IMR-90 (cell line): ENCODE data around the gene RAPSN. TPM values are rescaled to one million over a fixed set of nuclear protein-coding genes. Genes with fewer than 3 reads are reported as not detected.
A peak's percentile ranks its signal among the peaks of the same experiment; 100 is the strongest.

Experiments used
- ATAC-seq: fragments of 200-7000 bp; cut with Tn5 transposase; 2 replicates; pipeline ENCODE4 v1.9.1; 2020; ENCODE audit warnings: low read depth, mild to moderate bottlenecking, moderate library complexity
- BruUV-seq: library from RNA; stranded (reverse); fragments of 400-500 nt; replicated peaks from 2 replicates; lab custom pipeline; 2021; lab: Mats Ljungman, UMichigan
- CTCF ChIA-PET: fragments of 300-600 bp; formaldehyde crosslinking; extraction: SDS; loops from one replicate; lab custom pipeline; 2021; ENCODE audit warnings: antibody characterized with exemption; lab: Yijun Ruan, JAX
- POLR2A ChIA-PET: fragments of 300-600 bp; sonication (Branson Sonifier 250); formaldehyde crosslinking; loops from one replicate; lab custom pipeline; 2022; ENCODE audit warnings: antibody characterized with exemption; ENCODE audit not compliant: unreplicated experiment; lab: Charles Lee
- DNase-seq: peaks from one replicate; pipeline ENCODE4 v3.0.0; 2013
- H2AFZ ChIP-seq: replicated peaks from 2 replicates; pipeline ENCODE3; 2013; ENCODE audit warnings: low read length, mild to moderate bottlenecking; ENCODE audit not compliant: poor library complexity
- H2AK5ac ChIP-seq: 2 replicates; pipeline ENCODE4 v1.6.1; 2013; ENCODE audit warnings: low read depth, low read length, inconsistent platforms
- H2AK9ac ChIP-seq: replicated peaks from 2 replicates; pipeline ENCODE3; 2013; ENCODE audit warnings: mild to moderate bottlenecking, low read depth, low read length, moderate library complexity; ENCODE audit not compliant: poor library complexity
- H2BK120ac ChIP-seq: 2 replicates; pipeline ENCODE4 v1.6.1; 2013; ENCODE audit warnings: low read depth, low read length, inconsistent platforms
- H2BK15ac ChIP-seq: 3 replicates; pipeline ENCODE4 v1.6.1; 2013; ENCODE audit warnings: low read depth, low read length, inconsistent platforms
- H2BK20ac ChIP-seq: 2 replicates; pipeline ENCODE4 v1.6.1; 2013; ENCODE audit warnings: low read depth, mild to moderate bottlenecking, inconsistent platforms, low read length, moderate library complexity
- H2BK5ac ChIP-seq: 2 replicates; pipeline ENCODE4 v1.6.1; 2013; ENCODE audit warnings: mild to moderate bottlenecking, low read depth, low read length, inconsistent platforms; ENCODE audit not compliant: poor library complexity, severe bottlenecking
- H3K14ac ChIP-seq: replicated peaks from 2 replicates; pipeline ENCODE4 v1.6.1; 2013; ENCODE audit warnings: low read depth, low read length, inconsistent platforms
- H3K18ac ChIP-seq: 2 replicates; pipeline ENCODE4 v1.6.1; 2013; ENCODE audit warnings: low read depth, low read length, control low read depth
- H3K23ac ChIP-seq: 2 replicates; pipeline ENCODE4 v1.6.1; 2013; ENCODE audit warnings: low read depth, low read length, inconsistent platforms
- H3K27ac ChIP-seq: 2 replicates; pipeline ENCODE4 v1.5.1; 2013; ENCODE audit warnings: mild to moderate bottlenecking, control low read depth, low read length; ENCODE audit not compliant: insufficient read depth
- H3K27me3 ChIP-seq: 2 replicates; pipeline ENCODE4 v1.6.1; 2013; ENCODE audit warnings: low read length; ENCODE audit not compliant: control insufficient read depth, insufficient read depth
- H3K36me3 ChIP-seq: 2 replicates; pipeline ENCODE4 v1.6.1; 2013; ENCODE audit warnings: low read length, mixed read lengths; ENCODE audit not compliant: control insufficient read depth, insufficient read depth
- H3K4ac ChIP-seq: 2 replicates; pipeline ENCODE4 v1.6.1; 2013; ENCODE audit warnings: low read depth, low read length, inconsistent platforms
- H3K4me1 ChIP-seq: 2 replicates; pipeline ENCODE4 v1.6.1; 2013; ENCODE audit warnings: low read length, mixed read lengths; ENCODE audit not compliant: control insufficient read depth, insufficient read depth
- H3K4me2 ChIP-seq: 2 replicates; pipeline ENCODE4 v1.6.1; 2013; ENCODE audit warnings: low read depth, mild to moderate bottlenecking, control low read depth, low read length, moderate library complexity
- H3K4me3 ChIP-seq: 2 replicates; pipeline ENCODE4 v1.5.1; 2013; ENCODE audit warnings: low read depth, mild to moderate bottlenecking, control low read depth, low read length, moderate library complexity; ENCODE audit not compliant: insufficient read depth
- H3K56ac ChIP-seq: 2 replicates; pipeline ENCODE4 v1.6.1; 2013; ENCODE audit warnings: low read length, inconsistent platforms; ENCODE audit not compliant: insufficient read depth; ENCODE audit errors: extremely low read depth
- H3K79me1 ChIP-seq, 2 experiments: 2 replicates each; pipeline ENCODE4 v1.6.1; 2013; ENCODE audit warnings: low read length in 2 of 2, inconsistent platforms in 1 of 2, low read depth in 1 of 2
- H3K9ac ChIP-seq: 2 replicates; pipeline ENCODE4 v1.6.1; 2013; ENCODE audit warnings: low read depth, low read length, control low read depth
- H3K9me1 ChIP-seq: 2 replicates; pipeline ENCODE4 v1.6.1; 2013; ENCODE audit warnings: low read length, inconsistent platforms; ENCODE audit not compliant: insufficient read depth
- H3K9me3 ChIP-seq: 2 replicates; pipeline ENCODE4 v1.6.1; 2013; ENCODE audit warnings: low read length; ENCODE audit not compliant: control insufficient read depth, insufficient read depth
- H4K20me1 ChIP-seq: 2 replicates; pipeline ENCODE4 v1.6.1; 2013; ENCODE audit warnings: low read length, inconsistent platforms; ENCODE audit not compliant: insufficient read depth
- H4K5ac ChIP-seq: 2 replicates; pipeline ENCODE4 v1.6.1; 2013; ENCODE audit warnings: mild to moderate bottlenecking, low read depth, low read length, control low read depth
- H4K8ac ChIP-seq, 2 experiments: 2 replicates each; pipeline ENCODE4 v1.6.1; 2013; ENCODE audit warnings: low read depth in 2 of 2, low read length in 2 of 2, control low read depth in 1 of 2, inconsistent platforms in 1 of 2
- H4K91ac ChIP-seq: 2 replicates; pipeline ENCODE4 v1.6.1; 2013; ENCODE audit warnings: low read depth, low read length, inconsistent platforms; ENCODE audit not compliant: insufficient read depth
- BHLHE40 ChIP-seq: fragments of 150-350 bp; IDR thresholded peaks from 2 replicates; pipeline ENCODE4 v1.6.1; 2016; ENCODE audit warnings: mild to moderate bottlenecking, low read depth, low read length
- CHD1 ChIP-seq: IDR thresholded peaks from 2 replicates; pipeline ENCODE4 v1.6.1; 2012; ENCODE audit warnings: low read depth, low read length, improper control_type of control experiment
- WGBS, 2 experiments: methylation state at CpG; one replicate each; pipeline versions ENCODE4 v1.1.5 to v1.1.7; 2013; ENCODE audit warnings: missing lambda C conversion rate in 2 of 2; ENCODE audit not compliant: insufficient read length in 1 of 2; ENCODE audit errors: extremely low coverage in 2 of 2; 5-methylcytosine and 5-hydroxymethylcytosine counted together
- dilution Hi-C: fragments of 300-500 bp; cut with HindIII; formaldehyde crosslinking; loops from one replicate; pipeline ENCODE4 v1.14.3; 2018; ENCODE audit warnings: low sequenced_read_pairs; ENCODE audit not compliant: unreplicated experiment
- in situ Hi-C: fragments of 300-500 bp; cut with MboI; formaldehyde crosslinking; loops from 3 replicates; pipeline ENCODE4 v1.14.3; 2019; ENCODE audit warnings: low sequenced_read_pairs, inconsistent platforms, mixed read lengths
- intact Hi-C: fragments of 100-400 bp; cut with micrococcal nuclease; formaldehyde crosslinking; loops from 2 replicates; pipeline ENCODE4 v1.10.0; 2022
- polyA plus RNA-seq, 3 experiments: library from polyadenylated mRNA; depleted of rRNA; stranded (reverse); fragments of >200 nt; gene quantifications; 2 replicates each; pipeline ENCODE4 v1.2.3, GENCODE V29; 2012; ENCODE audit warnings: low replicate concordance in 1 of 3
- total RNA-seq: library from RNA; depleted of rRNA; stranded (reverse); fragments of >200 nt; gene quantifications from 2 replicates; pipeline ENCODE4 v1.2.3, GENCODE V29; 2012
- TF ChIP-seq, protein P1 (sequence below): fragments of 150-350 bp; IDR thresholded peaks from 2 replicates; pipeline ENCODE4 v1.6.1; 2017; ENCODE audit warnings: mild to moderate bottlenecking, antibody characterized with exemption, low read length, low read depth

RAPSN gene
- total and polyA plus RNA-seq, 2 of the 4 experiments (the other 2 are of a cell fraction), result 0.03 TPM; not detected in 1

DNA sequence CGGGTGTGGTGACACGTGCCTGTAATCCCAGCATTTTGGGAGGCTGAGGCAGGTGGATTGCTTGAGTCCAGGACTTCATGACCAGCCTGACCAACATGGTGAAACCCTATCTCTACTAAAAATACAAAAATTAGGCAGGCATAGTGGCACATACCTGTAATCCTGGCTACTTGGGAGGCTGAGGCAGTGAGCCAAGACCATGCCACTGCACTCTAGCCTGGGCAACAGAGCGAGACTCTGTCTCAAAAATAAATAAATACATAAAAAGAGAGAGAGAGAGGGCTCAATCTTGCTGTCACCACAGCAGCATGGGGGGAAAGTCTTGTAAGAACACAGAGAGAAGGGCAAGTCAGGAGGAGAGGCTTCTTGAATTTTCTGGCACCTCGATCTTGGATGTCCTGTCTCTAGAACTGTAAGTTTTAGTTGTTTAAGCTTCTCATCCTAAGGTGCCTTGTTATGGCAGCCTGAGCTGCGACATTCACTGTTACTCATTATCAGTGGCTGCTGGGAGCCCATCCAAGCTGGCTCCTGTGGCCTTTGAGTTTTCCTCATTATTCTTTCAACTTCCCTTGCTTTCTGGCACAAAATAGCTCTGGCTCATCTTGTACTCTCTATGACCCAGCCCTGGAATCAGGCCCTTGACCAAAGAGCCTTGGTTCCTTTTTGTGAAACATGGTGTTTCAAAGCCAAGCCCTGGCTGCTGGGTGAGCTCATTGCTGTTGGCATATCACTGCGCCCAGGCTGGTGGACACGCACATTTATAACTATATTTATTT, 14.7 kb downstream of the RAPSN start:
- Histone ChIP-seq H3K4me3 (no peak overlapping the region), H4K91ac (no peak overlapping the region), H3K9me1 (peaks cover 3% of the 10 kb centered on the region; the same call in 1 of the 2 replicates), H3K79me1 (no peaks in the 10 kb centered on the region), H2AFZ (peak overlapping the region; percentile 5), H2BK5ac (no peak overlapping the region), H2BK120ac (no peak overlapping the region), H3K4me2 (no peak overlapping the region), H3K9me3 (no peaks in the 10 kb centered on the region), H2BK20ac (no peak overlapping the region), H3K18ac (no peak overlapping the region), H3K14ac (no peak overlapping the region), H2BK15ac (no peak overlapping the region), H4K8ac (no peak overlapping the region), H4K20me1 (no peaks in the 10 kb centered on the region), H3K9ac (no peak overlapping the region), H3K4me1 (no peaks in the 10 kb centered on the region), H3K23ac (no peak overlapping the region), H3K27me3 (no peaks in the 10 kb centered on the region), H3K56ac (no peak overlapping the region), H2AK9ac (no peak overlapping the region), H2AK5ac (no peak overlapping the region), H3K4ac (no peak overlapping the region), H3K27ac (no peak overlapping the region), H3K36me3 (no peaks in the 10 kb centered on the region), H4K5ac (no peak overlapping the region)
- in situ Hi-C loops (no loop called here), intact Hi-C loops (no loop called here), dilution Hi-C loops (no loop called here)
- 61% methylated on average over 3 of the region's 7 CpGs; no CpG with 5 or more reads in 1 of the 2 experiments for WGBS, 2 experiments
- ATAC-seq, result peak; percentile 74
- no TSS peak for BruUV-seq
- CTCF ChIA-PET, result no interaction called here
- peak; percentile 70 for DNase-seq
- POLR2A ChIA-PET, result no interaction called here
- TF ChIP-seq, protein P1, sequence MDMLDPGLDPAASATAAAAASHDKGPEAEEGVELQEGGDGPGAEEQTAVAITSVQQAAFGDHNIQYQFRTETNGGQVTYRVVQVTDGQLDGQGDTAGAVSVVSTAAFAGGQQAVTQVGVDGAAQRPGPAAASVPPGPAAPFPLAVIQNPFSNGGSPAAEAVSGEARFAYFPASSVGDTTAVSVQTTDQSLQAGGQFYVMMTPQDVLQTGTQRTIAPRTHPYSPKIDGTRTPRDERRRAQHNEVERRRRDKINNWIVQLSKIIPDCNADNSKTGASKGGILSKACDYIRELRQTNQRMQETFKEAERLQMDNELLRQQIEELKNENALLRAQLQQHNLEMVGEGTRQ, result no peak
- TF ChIP-seq CHD1 (no peak), BHLHE40 (no peak)
